ENCODE results near the gene CPNE5. TPM values are rescaled to one million over a fixed set of nuclear protein-coding genes. Genes with fewer than 3 reads are reported as not detected.

CPNE5 gene
- total RNA-seq, 1 experiment from 2014 or later, result 0.44 TPM

GRCh38 chr6:36695414-36695813 lies 143.8 kb downstream of the CPNE5 start:
- H3K36me3 ChIP-seq (ENCODE audit: control insufficient read depth, insufficient read depth, low read length), result no peaks in the 10 kb centered on the region
- intact Hi-C loops (cut with micrococcal nuclease; ENCODE audit: unreplicated experiment), result no loop called here
- no peak for DNase-seq (ENCODE audit: low read depth, low spot score)
- in situ Hi-C loops (cut with HindIII; ENCODE audit: low pct_unique_long_range_greater_than_20kb, low sequenced_read_pairs), result no loop called here
- no peaks in the 10 kb centered on the region for H3K4me1 ChIP-seq (ENCODE audit: control insufficient read depth, insufficient read depth, low read length)
- H3K27me3 ChIP-seq (ENCODE audit: control insufficient read depth, insufficient read depth, low read length), result no peaks in the 10 kb centered on the region
- no peak overlapping the region for H3K4me3 ChIP-seq (ENCODE audit: low read depth in 2 of 2, low read length in 2 of 2)
- H3K9me3 ChIP-seq (ENCODE audit: control insufficient read depth, insufficient read depth, low read depth, low read length), result no peaks in the 10 kb centered on the region
- ATAC-seq, result no peak
- POLR2A ChIA-PET, result no interaction called here
- TF ChIP-seq SIN3A (IDR thresholded peaks at IDR 0.05; ENCODE audit: borderline replicate concordance, insufficient read depth, low read depth, low read length), result no peak
- no peak for TF ChIP-seq TCF7L2 (IDR thresholded peaks at IDR 0.05; ENCODE audit: low read depth, low read length)
- TF ChIP-seq CTCF (IDR thresholded peaks at IDR 0.05), result no peak
- TF ChIP-seq REST (IDR thresholded peaks at IDR 0.05; ENCODE audit: insufficient read depth in 1 of 2, low read depth in 2 of 2, low read length in 1 of 2), result no peak
- TF ChIP-seq POLR2AphosphoS5 (IDR thresholded peaks at IDR 0.05; ENCODE audit: low read depth, low read length), result no peak
- no peak overlapping the region for H3K27ac ChIP-seq (ENCODE audit: low read length)
- no TSS peak for BruUV-seq (replicated peaks)
- CTCF ChIA-PET, result no interaction called here

GRCh38 chr6:36694616-36695015 lies 144.6 kb downstream of the CPNE5 start:
- POLR2A ChIA-PET, result no interaction called here
- intact Hi-C loops (cut with micrococcal nuclease; ENCODE audit: unreplicated experiment), result no loop called here
- BruUV-seq (replicated peaks), result no TSS peak
- Histone ChIP-seq H3K4me3 (ENCODE audit: low read depth in 2 of 2, low read length in 2 of 2) (no peak overlapping the region), H3K4me1 (ENCODE audit: control insufficient read depth, insufficient read depth, low read length) (no peaks in the 10 kb centered on the region), H3K36me3 (ENCODE audit: control insufficient read depth, insufficient read depth, low read length) (no peaks in the 10 kb centered on the region), H3K9me3 (ENCODE audit: control insufficient read depth, insufficient read depth, low read depth, low read length) (no peaks in the 10 kb centered on the region), H3K27me3 (ENCODE audit: control insufficient read depth, insufficient read depth, low read length) (no peaks in the 10 kb centered on the region), H3K27ac (ENCODE audit: low read length) (no peak overlapping the region)
- ATAC-seq (no peak), DNase-seq (ENCODE audit: low read depth, low spot score) (no peak)
- in situ Hi-C loops (cut with HindIII; ENCODE audit: low pct_unique_long_range_greater_than_20kb, low sequenced_read_pairs), result no loop called here
- CTCF ChIA-PET, result no interaction called here
- no peak for TF ChIP-seq REST (IDR thresholded peaks at IDR 0.05; ENCODE audit: insufficient read depth in 1 of 2, low read depth in 2 of 2, low read length in 1 of 2)
- TF ChIP-seq TCF7L2 (IDR thresholded peaks at IDR 0.05; ENCODE audit: low read depth, low read length), result no peak
- no peak for TF ChIP-seq CTCF (IDR thresholded peaks at IDR 0.05)
- no peak for TF ChIP-seq POLR2AphosphoS5 (IDR thresholded peaks at IDR 0.05; ENCODE audit: low read depth, low read length)
- no peak for TF ChIP-seq SIN3A (IDR thresholded peaks at IDR 0.05; ENCODE audit: borderline replicate concordance, insufficient read depth, low read depth, low read length)

Data from Panc1 (cell line).